ENCODE measurements around the gene LRRC41. TPM values are rescaled to one million over a fixed set of nuclear protein-coding genes. Genes with fewer than 3 reads are reported as not detected.

Gene LRRC41
- 102 and 169 TPM in 2 replicates for total RNA-seq

GRCh38 chr1:46303038-46303871, at the start of gene LRRC41, which contains the start of gene UQCRH:
TSS of gene LRRC41 (minus strand) at chr1:46303616. CDS start at chr1:46303322, 294 bp downstream.
TSS of gene UQCRH (plus strand) at chr1:46303698. CDS start at chr1:46303767, 69 bp downstream.

GRCh38 chr1:46340404-46341221, 37.2 kb upstream of the LRRC41 start, which contains the start of gene NSUN4:
TSS of gene NSUN4 (plus strand) at chr1:46340807. CDS start at chr1:46340827, 20 bp downstream.

GRCh38 chr1:46247436-46248121, 55.8 kb downstream of the LRRC41 start, which contains the start of gene RAD54L:
TSS of gene RAD54L (plus strand) at chr1:46247763. CDS start at chr1:46248406, 643 bp downstream.

Other genes with a start within 250 kb of the LRRC41 start
- gene PIK3R3, start 171.0 kb downstream of the LRRC41 start, total RNA-seq, result 4.4 and 4.9 TPM in 2 replicates
- 2.8 and 10.3 TPM in 2 replicates for gene TSPAN1, start 128.5 kb downstream of the LRRC41 start, total RNA-seq
- gene P3R3URF, start 127.1 kb downstream of the LRRC41 start, total RNA-seq, result not detected in 2 replicates
- gene POMGNT1, start 105.2 kb downstream of the LRRC41 start, total RNA-seq, result 75.8 and 77.1 TPM in 2 replicates
- 2.6 and 2.9 TPM in 2 replicates for gene LURAP1, start 100.3 kb downstream of the LRRC41 start, total RNA-seq
- 2.8 and 16.0 TPM in 2 replicates for gene RAD54L, start 55.9 kb downstream of the LRRC41 start, total RNA-seq
- 193 and 300 TPM in 2 replicates for gene UQCRH, start 82 bp upstream of the LRRC41 start, total RNA-seq
- 15.8 and 19.1 TPM in 2 replicates for gene NSUN4, start 37.2 kb upstream of the LRRC41 start, total RNA-seq
- gene FAAH, start 90.7 kb upstream of the LRRC41 start, total RNA-seq, result 3.1 and 10.8 TPM in 2 replicates
- not detected in 2 replicates for gene DMBX1, start 186.2 kb upstream of the LRRC41 start, total RNA-seq
- gene KNCN, start 248.0 kb upstream of the LRRC41 start, total RNA-seq, result not detected in 2 replicates

All from mesangial cell (primary cell).